NCI-H82 treated with DMSO at 0.1 percent for 48 hours (cell line): ENCODE data around the gene CYTH1.
"Not testable (repeated sequence)": the region's sequence is repeated elsewhere in the genome, so short reads cannot be mapped to it uniquely, and the experiment has no call there.

Experiments
- DNase-seq: peaks from one replicate; lab custom pipeline; 2025; ENCODE audit not compliant: unreplicated experiment; lab: John Stamatoyannopoulos, UW

Gene CYTH1

GRCh38 chr17:78673395-78673794 lies 108.7 kb downstream of the CYTH1 start:
- no peak for DNase-seq

DNA sequence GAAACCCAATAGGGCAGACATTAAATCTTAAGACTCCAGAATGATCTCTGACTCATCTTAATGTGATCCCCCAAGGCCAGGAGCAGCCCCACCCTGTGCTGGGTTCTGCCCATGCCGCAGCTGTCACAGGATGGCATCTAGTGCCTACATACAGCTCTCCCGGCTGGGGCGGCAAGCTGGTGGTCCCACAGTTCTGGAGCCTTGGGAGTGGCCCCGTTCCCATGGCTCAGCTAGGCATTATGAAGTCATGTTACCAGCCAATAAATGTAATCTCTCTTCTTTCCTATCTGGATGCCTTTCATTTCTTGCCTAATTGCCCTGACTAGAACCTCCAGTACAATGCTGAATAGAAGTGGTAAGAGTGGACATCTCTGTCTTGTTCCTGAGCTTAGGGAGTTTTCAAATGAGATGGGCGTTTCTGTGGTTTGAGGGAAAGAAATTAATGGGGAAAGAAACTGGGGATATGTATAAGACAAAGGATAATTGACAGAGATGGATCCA lies 109.2 kb downstream of the CYTH1 start:
- DNase-seq = no peak

GRCh38 chr17:78672005-78672404 lies 110.1 kb downstream of the CYTH1 start:
- DNase-seq = no peak

DNA sequence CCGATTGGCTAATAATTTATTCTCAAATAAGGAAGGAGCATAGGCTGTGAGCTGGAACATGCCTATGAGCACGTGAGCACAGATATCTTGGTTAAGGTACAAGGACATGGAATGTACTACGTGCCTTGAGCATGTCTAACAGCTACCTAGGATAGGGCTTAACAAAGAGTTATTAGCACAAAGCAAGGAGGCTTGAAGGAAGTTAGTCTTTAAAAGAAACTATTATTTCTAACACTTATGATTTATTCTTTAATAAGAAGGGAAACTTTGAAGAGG lies 110.4 kb downstream of the CYTH1 start:
- DNase-seq = not testable (repeated sequence)

DNA sequence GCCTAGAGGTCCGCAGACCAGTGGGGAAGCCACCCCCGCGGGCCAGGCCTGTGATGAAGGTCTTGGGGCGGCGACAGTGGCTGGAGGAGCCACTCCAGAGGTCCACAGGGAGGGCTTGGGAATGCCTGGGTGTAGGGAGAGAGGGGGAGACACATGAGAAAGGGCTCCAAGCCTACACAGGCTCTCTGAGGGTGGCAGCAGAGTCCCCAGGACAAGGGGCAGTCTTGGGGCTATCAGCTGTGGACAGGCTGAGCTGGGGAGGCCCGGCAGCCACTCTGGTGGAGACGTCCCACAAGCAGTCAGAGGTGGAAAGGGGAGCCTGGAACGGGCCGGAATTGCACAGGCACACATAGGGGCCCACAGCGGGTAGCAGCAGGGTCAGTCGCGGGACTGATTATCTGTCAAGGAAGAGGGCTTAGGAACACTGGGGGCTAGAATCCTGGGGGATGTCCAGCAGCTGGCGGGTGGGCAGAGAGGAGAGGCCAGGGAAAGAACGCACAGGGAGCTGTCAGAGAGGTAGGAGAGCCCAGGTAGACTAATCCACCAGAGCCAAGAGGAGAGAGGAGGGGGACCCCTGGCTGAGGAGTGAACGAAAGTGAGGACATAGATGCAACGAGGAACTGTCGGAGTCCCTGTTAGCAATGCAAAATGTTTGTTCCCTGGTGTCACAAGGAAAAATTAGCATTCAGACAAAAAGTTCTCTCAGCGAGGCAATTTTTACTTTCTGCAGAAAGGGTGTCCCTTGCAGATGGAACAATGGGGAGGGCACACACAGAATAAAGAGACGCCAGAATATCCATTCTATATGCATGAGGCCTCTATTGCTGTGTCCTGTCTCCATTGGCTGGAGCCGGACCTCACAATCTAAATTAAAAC lies 111.0 kb downstream of the CYTH1 start:
- no peak for DNase-seq

DNA sequence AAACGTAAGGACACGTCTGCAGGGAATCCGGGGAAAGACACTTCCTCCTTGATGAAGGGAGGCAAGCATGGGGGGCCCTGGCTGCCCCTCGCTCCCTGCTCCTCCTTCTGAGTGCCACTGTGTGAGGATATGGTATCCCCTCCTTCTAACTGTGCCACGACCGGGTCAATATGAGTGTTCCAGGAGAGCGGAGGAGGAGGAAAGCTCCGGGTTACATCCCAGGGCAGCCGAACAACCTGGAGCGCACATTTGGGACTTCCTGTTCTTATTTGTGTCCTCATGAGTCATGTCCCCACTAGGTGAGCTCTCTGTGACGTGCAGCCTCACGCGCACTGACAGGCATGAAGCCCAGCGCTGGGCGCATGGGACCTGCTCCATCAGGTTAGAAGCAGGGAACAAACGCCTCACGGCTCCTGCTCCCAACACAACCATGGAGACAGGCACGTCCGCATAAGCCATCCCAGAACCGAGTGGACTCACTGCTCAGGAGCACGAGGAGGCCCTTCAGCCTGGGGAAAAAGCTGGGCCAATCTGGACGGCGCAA lies 112.0 kb downstream of the CYTH1 start:
- DNase-seq = no peak

GRCh38 chr17:78669256-78669974 lies 112.7 kb downstream of the CYTH1 start:
- DNase-seq = no peak

DNA sequence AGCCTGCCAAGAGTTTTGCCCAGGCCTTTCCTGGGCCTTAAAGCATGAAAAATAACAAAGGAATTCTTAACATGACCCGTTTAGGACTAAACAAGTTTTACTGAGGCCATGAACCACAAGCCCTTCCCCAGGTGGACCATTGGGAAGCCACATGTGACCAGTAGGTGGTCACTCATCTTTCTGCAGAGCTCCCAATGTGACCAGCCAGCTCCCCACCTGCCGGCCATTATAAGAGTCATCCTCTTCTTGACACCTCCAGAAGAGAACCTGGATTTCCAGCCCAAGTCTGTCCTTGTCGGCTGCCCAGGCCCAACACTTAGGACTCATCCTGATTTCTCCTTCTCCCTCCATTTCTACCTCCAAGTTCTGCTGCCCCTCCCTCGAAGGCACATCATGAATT lies 113.2 kb downstream of the CYTH1 start:
- no peak for DNase-seq

- no peak for DNase-seq
Measured at GRCh38 chr17:78667741-78668640, 114.1 kb downstream of the CYTH1 start.

DNA sequence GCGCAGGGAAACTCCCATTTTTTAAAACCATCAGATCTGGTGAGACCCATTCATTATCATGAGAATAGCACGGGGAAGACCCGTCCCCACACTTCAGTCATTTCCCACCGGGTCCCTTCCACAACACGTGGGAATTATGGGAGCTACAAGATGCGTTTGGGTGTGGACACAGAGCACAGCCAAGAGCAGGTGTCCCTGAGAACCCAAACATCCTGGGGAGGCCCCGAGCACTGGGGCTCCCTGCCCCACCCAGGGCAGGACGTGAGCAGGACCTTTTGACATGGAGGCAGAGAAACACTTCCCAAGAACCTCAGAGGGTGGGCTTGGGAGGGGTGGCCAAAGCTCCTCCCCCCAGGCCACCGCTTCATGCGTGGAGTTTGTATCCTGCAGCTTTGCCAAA lies 115.0 kb downstream of the CYTH1 start:
- DNase-seq = no peak

- DNase-seq = no peak
Measured at GRCh38 chr17:78665952-78666920, 115.8 kb downstream of the CYTH1 start.

DNA sequence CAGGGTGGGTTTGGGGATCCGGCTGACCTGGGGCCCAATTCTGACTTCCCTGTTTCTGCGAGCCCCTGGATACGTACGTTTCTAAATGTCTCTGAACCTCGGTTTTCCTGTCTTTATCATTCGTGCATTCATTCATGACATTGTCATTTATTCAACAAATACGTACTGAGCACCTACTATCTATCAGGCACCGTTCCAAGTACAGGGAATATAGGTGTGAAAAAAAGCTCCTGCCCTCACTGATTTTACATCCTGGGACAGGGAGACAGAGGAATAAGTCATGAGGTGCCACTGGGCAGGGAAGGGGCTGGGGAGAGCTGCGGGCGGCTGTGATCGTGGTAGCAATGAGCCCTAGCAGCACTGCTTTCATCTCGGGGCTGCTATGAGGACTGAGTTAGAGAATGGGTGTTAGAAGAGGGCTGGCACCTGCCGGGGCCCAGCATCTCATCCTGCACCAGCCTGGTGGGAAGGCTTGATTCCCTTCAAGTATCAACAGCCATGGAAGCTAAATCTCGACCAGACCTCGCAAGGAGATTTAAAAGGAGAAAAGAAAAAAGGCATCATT lies 116.6 kb downstream of the CYTH1 start:
- no peak for DNase-seq

GRCh38 chr17:78664476-78665386 lies 117.3 kb downstream of the CYTH1 start:
- no peak for DNase-seq

- no peak for DNase-seq
Measured at GRCh38 chr17:78661093-78661770, 120.8 kb downstream of the CYTH1 start.

- no peak for DNase-seq
Measured at GRCh38 chr17:78659546-78659945, 122.5 kb downstream of the CYTH1 start.

DNA sequence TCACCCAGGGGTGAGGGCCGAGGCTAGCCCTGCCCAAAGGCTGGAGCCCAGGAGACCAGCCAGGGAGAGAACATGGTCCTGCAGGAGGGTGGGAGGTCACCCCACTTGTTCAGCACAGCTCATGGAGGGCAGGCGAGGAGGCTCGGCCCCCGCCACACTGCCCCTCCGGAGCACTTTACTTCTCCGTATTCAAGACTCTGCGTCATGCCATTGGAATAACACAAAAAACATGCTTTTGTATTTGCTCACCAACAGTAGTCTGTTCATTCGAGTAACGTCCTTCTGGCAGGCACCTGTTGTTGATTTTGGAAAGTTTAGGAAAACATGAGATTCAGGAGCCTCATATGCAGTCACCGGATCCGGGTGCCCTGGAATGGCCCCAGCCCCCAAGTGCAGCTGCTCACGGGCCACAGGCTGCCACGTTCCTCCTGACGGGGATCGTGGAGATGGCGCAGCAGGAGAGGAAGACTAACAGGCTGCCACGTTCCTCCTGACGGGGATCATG lies 123.7 kb downstream of the CYTH1 start:
- no peak for DNase-seq

GRCh38 chr17:78655251-78655940 lies 126.7 kb downstream of the CYTH1 start:
- DNase-seq = no peak
